ENCODE data around the gene CEP135.

Gene CEP135, protein sequence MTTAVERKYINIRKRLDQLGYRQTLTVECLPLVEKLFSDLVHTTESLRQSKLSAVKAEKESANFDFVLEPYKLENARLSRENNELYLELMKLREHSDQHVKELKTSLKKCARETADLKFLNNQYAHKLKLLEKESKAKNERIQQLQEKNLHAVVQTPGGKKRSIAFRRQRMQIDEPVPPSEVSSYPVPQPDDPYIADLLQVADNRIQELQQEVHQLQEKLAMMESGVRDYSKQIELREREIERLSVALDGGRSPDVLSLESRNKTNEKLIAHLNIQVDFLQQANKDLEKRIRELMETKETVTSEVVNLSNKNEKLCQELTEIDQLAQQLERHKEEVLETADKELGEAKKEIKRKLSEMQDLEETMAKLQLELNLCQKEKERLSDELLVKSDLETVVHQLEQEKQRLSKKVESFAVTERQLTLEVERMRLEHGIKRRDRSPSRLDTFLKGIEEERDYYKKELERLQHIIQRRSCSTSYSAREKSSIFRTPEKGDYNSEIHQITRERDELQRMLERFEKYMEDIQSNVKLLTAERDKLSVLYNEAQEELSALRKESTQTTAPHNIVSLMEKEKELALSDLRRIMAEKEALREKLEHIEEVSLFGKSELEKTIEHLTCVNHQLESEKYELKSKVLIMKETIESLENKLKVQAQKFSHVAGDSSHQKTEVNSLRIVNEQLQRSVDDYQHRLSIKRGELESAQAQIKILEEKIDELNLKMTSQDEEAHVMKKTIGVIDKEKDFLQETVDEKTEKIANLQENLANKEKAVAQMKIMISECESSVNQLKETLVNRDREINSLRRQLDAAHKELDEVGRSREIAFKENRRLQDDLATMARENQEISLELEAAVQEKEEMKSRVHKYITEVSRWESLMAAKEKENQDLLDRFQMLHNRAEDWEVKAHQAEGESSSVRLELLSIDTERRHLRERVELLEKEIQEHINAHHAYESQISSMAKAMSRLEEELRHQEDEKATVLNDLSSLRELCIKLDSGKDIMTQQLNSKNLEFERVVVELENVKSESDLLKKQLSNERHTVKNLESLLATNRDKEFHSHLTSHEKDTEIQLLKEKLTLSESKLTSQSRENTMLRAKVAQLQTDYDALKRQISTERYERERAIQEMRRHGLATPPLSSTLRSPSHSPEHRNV

DNA sequence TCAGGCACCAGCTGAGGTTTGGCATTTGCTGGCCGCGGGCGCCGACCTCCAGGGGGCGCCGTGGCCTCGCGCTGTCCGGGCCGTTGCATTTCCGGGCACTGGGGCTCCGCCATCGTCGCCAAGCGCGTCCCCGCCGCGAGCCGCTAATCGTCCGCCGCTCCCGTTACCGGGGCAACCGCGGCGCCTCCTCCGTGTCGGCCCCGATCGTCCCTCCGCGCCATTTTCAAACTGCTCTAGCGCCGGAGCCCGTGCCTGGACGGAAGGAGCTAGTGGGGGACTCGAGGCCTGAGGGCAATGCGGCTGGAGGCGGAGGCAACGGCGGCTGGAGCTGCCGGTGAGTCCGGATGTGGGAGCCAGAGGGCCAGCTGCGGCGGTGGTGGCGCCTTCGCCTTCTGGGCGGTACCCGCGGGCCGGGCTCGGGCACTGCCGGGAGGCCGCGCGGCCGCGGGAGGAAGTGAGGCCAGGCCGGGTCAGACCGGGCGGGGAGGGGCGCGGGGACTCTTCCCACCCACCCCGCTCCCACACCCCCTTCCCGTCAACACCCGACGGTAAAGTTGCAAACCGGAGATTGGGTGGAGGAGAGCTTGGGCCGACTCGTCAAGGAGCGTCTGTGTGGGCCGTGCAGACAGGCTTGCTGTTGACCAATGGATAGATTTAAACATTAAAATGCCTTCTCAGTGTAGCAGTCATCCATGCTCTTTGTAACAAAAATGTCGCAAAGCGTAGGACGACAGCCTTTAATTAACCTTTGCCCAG is at the start of gene CEP135:
TSS of gene CEP135 (plus strand) at position 220 of the 756 bp plus-strand sequence. CDS start 3,186 bp downstream, outside the sequence.
- DNase-seq = peak; percentile 78 to 97 (median 94)

DNA sequence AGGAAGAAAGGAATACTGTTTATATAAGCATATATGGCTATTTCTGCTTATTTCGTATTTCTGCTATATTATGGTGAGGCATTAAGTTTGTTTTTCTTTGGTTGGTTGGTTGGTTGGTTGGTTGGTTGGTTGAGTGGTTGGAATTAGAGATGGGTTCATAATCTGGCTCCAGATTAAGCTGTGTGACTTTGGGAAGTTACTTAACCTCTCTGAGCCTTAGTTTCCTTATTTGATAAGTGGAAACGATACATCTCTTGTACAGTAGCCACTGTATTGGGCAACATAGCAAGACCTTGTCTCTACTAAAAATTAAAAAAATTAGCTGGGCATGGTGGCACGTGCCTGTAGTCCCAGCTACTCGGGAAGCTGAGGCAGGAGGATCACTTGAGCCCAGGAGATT is 46.1 kb upstream of the CEP135 start:
- intact Hi-C loops (cut with DNase I) = no loop called here
- DNase-seq = no peak

More for the DNA sequence above, at the start of gene CEP135:
- intact Hi-C loops (cut with DNase I) = loop anchor here (2.0 kb wide), 1 partner anchor 352 kb away; no protein-coding TSS in a partner anchor

DNA sequence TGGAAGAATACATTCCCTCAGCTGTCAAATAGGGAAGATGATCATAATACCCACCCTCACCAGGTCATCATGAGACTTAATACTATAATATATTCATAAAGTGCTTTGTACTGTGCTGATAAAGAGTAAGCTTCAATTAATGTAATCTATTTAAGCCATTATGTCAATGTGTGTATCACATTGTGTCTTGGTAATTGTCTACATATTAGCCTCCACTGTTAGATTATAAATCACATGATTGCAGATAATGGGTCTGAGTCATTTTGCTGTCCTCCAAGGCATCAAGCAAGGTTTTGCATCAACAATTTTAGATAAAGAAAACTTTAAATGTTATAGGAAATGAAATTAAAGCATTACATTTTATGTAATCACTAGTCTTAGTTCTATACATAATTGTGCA is 45.2 kb upstream of the CEP135 start:
- intact Hi-C loops (cut with DNase I) = no loop called here
- no peak for DNase-seq

DNA sequence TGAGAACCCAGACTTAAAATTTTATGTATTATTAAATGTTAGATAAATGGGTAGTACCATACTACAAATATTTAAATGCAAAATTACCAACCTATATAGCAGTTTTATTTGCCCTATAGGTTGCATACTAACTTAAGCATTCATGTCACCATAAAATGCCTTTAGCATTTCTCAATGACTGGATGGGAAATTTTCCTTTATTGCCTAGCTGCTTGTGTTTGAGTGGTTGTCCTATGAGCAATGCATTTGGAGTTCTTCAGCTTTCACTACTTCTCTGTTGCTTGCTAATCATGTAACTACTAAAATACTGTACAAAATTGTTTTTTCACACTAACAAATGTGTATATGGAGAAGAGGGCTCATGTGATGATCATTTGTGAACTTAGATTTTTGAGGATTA is 44.2 kb upstream of the CEP135 start:
- no peak for DNase-seq
- intact Hi-C loops (cut with DNase I) = no loop called here

DNA sequence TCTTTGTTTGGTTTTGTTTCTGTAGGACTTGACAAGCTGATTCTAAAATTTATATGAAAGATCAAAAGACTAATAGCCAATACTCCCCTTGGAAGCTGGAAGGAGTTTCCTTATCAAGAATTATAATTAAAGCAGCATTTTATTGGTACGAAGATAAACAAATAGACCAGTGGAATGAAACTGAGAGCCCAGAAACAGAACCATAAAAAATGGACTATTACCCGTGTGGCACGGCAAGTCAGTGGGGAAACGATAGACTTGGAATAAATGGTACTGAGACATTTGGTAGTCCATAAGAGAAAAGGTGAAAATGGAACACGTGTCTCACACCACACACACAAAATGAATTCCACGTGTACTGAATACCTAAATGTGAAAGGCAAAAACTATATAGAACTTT is 42.4 kb upstream of the CEP135 start:
- DNase-seq = no peak
- intact Hi-C loops (cut with DNase I) = no loop called here

DNA sequence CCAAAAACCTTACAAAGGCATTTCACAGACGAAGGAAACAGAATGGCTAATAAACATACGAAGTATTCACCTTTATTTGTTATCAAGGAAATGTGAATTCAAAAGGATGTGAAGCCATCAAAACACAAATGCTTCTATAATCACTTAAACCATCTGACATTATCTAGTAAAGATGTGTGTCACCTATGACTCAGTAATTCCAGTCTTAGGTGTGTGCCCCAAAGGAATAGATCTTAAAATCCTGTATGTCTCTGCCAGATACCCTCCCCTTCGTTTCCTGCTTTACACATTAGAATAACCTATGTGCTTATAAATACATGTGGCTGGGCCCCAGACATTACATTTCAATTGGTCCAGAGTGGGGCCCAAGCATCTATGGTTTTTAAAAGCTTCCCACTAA is 41.8 kb upstream of the CEP135 start:
- DNase-seq = no peak
- intact Hi-C loops (cut with DNase I) = no loop called here

DNA sequence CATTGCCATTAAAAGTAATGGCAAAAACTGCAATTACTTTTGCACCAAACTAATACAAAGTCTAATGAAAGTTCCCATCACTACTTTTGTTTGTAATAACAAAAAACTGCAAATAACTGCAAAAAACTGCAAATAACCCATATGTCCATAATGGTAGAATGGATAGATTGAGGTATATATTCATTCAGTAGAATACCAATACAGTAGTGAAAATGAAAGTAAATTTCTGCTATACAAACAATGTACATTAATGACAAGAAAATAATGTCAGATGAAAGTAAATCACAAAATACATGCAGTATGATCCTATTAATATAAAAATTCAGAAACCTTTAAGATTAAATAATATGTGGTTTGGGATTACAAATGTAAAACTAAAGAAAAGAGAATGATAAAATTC is 41.3 kb upstream of the CEP135 start:
- no peak for DNase-seq
- intact Hi-C loops (cut with DNase I) = no loop called here

DNA sequence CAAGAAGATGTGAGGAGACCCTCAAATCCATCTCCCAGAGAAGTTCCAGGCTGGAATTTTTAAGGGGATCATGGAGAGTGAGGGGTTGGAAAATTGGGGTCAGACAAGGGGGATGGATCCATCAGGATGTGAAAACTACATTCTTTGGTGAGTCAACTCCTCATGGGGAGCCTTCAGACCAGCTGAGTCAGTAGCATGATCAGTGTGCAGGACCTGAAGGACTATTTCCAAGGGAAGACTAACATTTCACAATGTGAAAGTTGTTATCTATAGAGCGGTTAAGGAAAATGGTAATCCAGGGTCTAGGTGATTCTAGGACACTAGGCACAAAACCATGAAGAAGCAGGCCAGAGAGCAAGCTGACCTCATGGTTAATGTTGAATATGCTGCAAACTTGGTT is 38.6 kb upstream of the CEP135 start:
- no peak for DNase-seq
- intact Hi-C loops (cut with DNase I) = no loop called here

DNA sequence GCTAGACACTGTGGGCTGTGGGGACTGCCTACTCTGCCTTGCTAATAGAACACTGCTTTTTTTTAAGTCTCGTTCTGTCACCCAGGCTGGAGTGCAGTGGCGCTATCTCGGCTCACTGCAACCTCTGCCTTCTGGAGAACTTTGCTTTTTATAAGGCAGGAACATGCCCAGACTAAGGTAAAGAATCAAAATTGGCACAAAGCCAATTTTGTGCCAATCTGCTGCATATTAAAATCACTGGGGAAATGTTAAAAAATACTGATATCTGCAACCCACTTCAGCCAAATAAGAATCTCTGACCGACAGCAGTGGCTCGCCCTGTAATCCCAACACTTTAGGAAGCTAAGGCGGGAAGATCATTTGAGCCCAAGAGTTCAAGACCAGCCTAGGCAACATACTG is 36.5 kb upstream of the CEP135 start:
- no peak for DNase-seq
- intact Hi-C loops (cut with DNase I) = no loop called here

DNA sequence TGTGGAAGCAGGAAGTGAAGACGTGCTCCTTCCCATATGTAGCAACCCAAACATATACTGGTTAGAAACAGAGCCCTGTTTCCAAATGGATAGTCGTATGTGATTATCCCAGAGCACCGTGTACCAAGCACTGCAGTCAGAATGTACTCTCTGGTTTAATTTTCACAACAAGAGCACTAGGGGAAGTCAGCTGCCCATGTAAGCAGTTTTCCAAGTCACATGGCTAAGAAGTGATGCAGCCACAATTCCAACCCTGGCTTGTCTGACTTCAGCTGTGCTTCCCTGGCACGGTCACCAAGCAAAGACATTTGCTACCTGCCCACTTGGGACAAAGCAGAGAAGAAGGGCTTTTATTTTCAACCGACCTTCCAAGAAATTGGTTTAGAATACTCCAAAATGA is 28.2 kb upstream of the CEP135 start:
- intact Hi-C loops (cut with DNase I) = no loop called here
- DNase-seq = peak in 1 of 42 donors; percentile 1

DNA sequence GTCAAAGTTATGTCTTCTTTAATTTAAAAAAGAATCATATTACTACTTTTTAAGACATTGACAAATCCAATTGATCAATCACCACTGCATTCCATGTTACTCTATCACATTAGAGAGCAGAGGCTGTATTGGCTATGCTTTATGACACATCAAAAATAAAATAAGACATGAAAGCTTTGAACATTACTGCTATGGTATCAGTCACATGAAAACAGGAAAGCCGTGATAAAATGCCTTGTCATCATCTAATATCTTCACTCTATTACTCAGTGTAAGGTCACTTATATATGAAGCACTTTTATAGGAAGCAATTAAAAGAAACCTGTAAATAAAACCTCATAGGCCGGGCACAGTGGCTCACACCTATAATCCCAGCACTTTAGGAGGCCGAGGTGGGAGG is 27.7 kb upstream of the CEP135 start:
- intact Hi-C loops (cut with DNase I) = no loop called here
- DNase-seq = no peak

DNA sequence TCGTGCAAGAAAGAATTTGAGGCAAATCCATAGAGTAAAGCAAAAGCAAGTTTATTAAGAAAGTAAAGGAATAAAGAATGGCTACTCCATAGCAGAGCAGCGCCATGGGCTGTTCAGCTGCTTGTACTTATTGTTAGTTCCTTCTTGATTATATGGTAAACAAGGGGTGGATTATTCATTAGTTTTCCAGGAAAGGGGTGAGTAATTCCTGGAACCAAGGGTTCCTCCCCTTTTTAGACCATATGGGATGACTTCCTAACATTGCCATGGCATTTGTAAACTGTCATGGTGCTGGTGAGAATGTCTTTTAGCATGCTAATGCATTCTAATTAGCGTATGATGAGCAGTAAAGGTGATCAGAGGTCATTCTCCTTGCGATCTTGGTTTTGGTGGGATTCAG is 23.5 kb upstream of the CEP135 start:
- intact Hi-C loops (cut with DNase I) = no loop called here
- no peak for DNase-seq

DNA sequence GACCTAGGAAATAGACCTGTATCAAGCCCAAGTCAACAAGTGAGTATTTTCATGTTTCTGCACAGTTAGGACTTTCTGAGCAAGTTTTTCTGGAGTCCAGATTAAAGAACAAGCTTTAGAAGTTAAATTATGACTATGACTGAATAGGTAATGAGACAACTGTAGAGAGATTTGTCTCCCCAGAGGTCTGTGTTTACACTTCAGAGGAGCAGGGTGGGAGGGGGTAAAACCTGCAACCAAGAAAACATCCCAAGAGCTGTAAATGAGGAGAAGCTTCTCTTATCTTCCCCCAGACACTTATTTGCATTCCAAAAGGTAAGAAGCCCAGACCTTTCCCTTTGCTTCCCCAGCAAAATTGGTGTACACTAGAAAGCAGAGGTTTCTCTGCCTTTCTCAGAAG is 22.1 kb upstream of the CEP135 start:
- DNase-seq = no peak
- intact Hi-C loops (cut with DNase I) = no loop called here

DNA sequence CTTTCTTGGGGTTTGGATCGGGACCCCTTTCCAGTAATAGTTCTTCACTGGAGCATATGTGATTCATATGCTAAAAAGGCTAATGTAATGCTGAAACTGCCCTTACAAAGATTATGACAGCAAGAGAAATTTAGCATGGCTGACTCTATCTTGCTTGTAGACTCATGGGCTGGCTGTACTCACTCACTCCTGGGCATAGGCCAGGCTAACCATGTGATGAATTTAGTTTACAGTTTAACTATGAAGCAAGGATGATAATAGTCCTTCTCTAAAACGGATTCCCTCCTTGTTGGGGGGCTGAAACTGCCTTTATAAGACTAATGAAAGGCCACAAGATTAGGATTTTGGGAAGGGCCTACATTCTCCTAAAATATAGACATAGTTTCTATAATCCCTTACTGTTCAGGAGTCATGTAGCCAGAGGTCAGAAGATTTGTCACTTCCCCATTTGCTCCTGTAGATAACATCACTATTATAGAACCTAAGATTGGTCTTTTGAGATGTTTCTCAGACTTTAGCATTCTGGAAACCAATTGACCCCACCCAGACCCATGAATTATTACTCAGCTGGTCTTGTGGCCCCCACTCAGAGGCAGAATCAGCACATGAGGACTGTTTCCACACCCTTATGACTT is 20.8 kb upstream of the CEP135 start:
- DNase-seq = no peak
- intact Hi-C loops (cut with DNase I) = no loop called here

DNA sequence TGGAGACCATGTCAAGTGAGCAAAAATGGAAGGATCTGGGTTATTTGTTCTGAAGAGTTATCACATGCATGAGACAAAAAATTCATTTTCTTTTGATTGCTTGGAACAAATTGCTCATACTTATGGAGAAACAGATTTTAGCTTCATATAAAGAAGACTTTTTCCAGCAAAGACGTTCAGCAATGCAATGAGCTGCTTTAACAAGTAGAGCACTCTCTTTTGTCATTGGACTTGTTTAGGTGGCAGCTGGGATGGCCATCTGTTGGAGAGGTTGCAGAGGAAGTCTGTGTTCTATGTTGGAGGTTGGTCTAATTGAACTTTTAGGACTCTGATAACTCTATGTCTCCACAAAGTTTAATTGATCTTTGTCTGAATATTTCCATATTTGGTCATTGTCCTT is 19.9 kb upstream of the CEP135 start:
- DNase-seq = no peak
- intact Hi-C loops (cut with DNase I) = no loop called here

DNA sequence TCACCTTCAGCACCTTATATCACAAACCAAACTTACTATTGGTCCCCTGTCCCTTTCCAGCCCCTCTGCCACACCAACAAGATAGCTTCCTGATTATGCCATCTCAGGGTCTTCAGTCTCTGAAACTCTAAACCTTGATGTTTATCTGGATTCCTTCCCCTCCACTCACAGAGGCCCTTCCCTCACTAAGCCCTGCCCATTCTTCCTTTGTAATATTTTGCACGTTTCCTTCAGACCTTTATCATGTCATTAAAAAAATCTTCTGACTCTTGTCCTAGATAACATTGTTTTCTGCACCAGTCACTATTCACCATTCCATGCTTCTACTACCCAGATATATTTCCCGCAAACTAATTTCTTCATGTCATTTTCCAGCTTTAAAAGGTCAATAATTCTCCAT is 17.7 kb upstream of the CEP135 start:
- intact Hi-C loops (cut with DNase I) = no loop called here
- no peak for DNase-seq

DNA sequence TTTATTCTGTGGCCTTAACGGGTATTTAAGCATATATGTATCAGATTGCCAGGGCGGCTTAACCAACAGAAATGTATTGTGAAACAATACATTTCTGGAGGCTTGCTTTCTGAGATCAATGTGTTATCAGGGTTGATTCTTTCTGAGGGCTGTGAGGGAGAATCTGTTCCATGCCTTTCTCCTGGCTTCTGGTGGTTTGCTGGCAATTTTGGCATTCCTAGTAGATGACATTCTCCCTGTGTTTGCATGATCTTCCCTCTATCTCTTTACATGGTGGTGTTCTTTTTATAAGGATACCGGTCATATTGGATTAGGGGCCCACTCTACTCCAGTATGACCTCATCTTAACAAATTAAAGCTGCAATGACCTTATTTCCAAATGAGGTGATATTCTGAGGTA is 16.9 kb upstream of the CEP135 start:
- intact Hi-C loops (cut with DNase I) = no loop called here
- no peak for DNase-seq

DNA sequence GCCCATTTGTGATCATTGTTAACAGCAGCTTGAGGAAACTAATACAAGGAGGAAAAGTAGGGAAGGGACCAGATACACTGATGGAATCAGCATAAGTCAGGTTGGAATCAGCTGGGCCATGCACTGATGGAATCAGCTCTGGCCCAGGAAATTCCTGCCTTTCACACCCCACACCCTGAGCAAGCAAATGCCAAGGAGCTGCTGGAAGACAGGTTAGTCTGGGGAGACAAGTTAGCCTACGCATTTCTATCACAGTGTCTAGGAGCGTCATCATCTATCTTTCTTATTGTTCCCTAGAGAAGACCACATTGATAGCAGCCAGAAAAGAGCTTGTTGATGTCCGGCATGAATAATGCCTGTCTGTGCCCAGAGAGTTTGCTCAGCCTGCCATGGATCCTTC is 16.2 kb upstream of the CEP135 start:
- no peak for DNase-seq
- intact Hi-C loops (cut with DNase I) = no loop called here

DNA sequence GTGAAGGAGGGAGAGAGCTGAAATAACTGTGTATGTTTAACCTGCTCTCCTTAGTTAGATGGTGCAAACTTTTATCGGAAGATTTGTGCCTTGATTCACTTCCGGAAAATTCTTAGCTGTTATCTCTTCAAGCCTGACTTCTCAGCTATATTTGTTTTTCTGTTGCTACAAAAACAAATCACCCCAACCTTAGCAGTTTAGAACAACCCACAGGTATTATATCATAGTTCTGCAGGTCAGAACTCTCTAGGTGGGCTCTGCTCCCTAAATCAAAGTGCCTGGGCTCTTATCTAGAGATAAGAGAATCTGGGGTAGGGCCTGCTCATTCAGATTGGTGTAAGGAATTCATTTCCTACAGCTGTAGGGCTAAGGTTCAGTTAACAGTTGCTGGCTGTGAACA is 15.1 kb upstream of the CEP135 start:
- intact Hi-C loops (cut with DNase I) = no loop called here
- DNase-seq = no peak

All from head of caudate nucleus (tissue), 42 donors.